H9 (cell line): Measurements from ENCODE around the gene PIK3R5. TPM values are rescaled to one million over a fixed set of nuclear protein-coding genes. Genes with fewer than 3 reads are reported as not detected.

ENCODE experiments used
- DNase-seq: peaks from one replicate; pipeline ENCODE4 v3.0.0-alpha.2; 2017
- H2AFZ ChIP-seq: one replicate; pipeline ENCODE4 v1.6.1; 2013; ENCODE audit warnings: mild to moderate bottlenecking, low read length, control low read depth, moderate library complexity
- H2AK5ac ChIP-seq: 2 replicates; pipeline ENCODE4 v1.6.1; 2013; ENCODE audit warnings: low read length, control low read depth, mixed read lengths; ENCODE audit not compliant: insufficient read length
- H2BK120ac ChIP-seq: one replicate; pipeline ENCODE4 v1.6.1; 2013; ENCODE audit warnings: low read depth, mild to moderate bottlenecking, low read length, control low read depth, inconsistent platforms; ENCODE audit not compliant: poor library complexity, severe bottlenecking
- H2BK12ac ChIP-seq: 2 replicates; pipeline ENCODE4 v1.6.1; 2013; ENCODE audit warnings: low read length, control low read depth, mixed read lengths, low read depth; ENCODE audit not compliant: insufficient read length
- H2BK15ac ChIP-seq: 2 replicates; pipeline ENCODE4 v1.6.1; 2013; ENCODE audit warnings: low read depth, low read length, control low read depth
- H2BK20ac ChIP-seq: one replicate; pipeline ENCODE4 v1.6.1; 2013; ENCODE audit warnings: low read depth, mild to moderate bottlenecking, low read length, control low read depth, inconsistent platforms; ENCODE audit not compliant: poor library complexity, severe bottlenecking
- H2BK5ac ChIP-seq: 2 replicates; pipeline ENCODE4 v1.6.1; 2013; ENCODE audit warnings: low read length, control low read depth, mixed read lengths; ENCODE audit not compliant: insufficient read length
- H3K14ac ChIP-seq: 2 replicates; pipeline ENCODE4 v1.6.1; 2013; ENCODE audit warnings: low read length, control low read depth; ENCODE audit not compliant: insufficient read depth
- H3K18ac ChIP-seq: 2 replicates; pipeline ENCODE4 v1.6.1; 2013; ENCODE audit warnings: low read depth, mild to moderate bottlenecking, mixed read lengths, low read length, control low read depth; ENCODE audit not compliant: insufficient read length
- H3K23ac ChIP-seq: 2 replicates; pipeline ENCODE4 v1.6.1; 2013; ENCODE audit warnings: low read length, control low read depth, mixed read lengths, low read depth; ENCODE audit not compliant: insufficient read length
- H3K23me2 ChIP-seq: 2 replicates; pipeline ENCODE4 v1.6.1; 2013; ENCODE audit warnings: low read depth, mild to moderate bottlenecking, mixed read lengths, low read length, control low read depth; ENCODE audit not compliant: insufficient read length, poor library complexity, severe bottlenecking
- H3K27ac ChIP-seq: 2 replicates; pipeline ENCODE4 v1.5.1; 2013; ENCODE audit warnings: low read length, control low read depth, mixed read lengths, low read depth; ENCODE audit not compliant: insufficient read length
- H3K27me3 ChIP-seq: 2 replicates; pipeline ENCODE4 v1.6.1; 2013; ENCODE audit warnings: low read length, control low read depth, inconsistent platforms; ENCODE audit not compliant: insufficient read depth
- H3K4ac ChIP-seq: 2 replicates; pipeline ENCODE4 v1.6.1; 2013; ENCODE audit warnings: low read depth, mild to moderate bottlenecking, control low read depth, inconsistent platforms, low read length, moderate library complexity
- H3K4me1 ChIP-seq: 2 replicates; pipeline ENCODE4 v1.6.1; 2013; ENCODE audit warnings: low read length, control low read depth, inconsistent platforms; ENCODE audit not compliant: insufficient read depth
- H3K4me2 ChIP-seq: 2 replicates; pipeline ENCODE4 v1.6.1; 2013; ENCODE audit warnings: low read length, control low read depth, mixed read lengths; ENCODE audit not compliant: insufficient read length, insufficient read depth
- H3K56ac ChIP-seq: 2 replicates; pipeline ENCODE4 v1.6.1; 2013; ENCODE audit warnings: low read depth, mild to moderate bottlenecking, mixed read lengths, low read length, control low read depth; ENCODE audit not compliant: insufficient read length
- H3K79me1 ChIP-seq: 2 replicates; pipeline ENCODE4 v1.6.1; 2013; ENCODE audit warnings: low read depth, mild to moderate bottlenecking, moderate library complexity, low read length, control low read depth, inconsistent platforms; ENCODE audit not compliant: insufficient read depth, poor library complexity, severe bottlenecking
- H3K79me2 ChIP-seq: 2 replicates; pipeline ENCODE4 v1.6.1; 2013; ENCODE audit warnings: low read length, control low read depth, inconsistent platforms; ENCODE audit not compliant: insufficient read depth
- H3K9ac ChIP-seq: 2 replicates; pipeline ENCODE4 v1.6.1; 2013; ENCODE audit warnings: low read length, control low read depth, mixed read lengths; ENCODE audit not compliant: insufficient read length; ENCODE audit errors: extremely low read depth
- H3K9me3 ChIP-seq: one replicate; pipeline ENCODE4 v1.6.1; 2013; ENCODE audit warnings: low read depth, low read length, inconsistent platforms; ENCODE audit not compliant: control insufficient read depth
- H3T11ph ChIP-seq: one replicate; pipeline ENCODE4 v1.6.1; 2013; ENCODE audit warnings: mild to moderate bottlenecking, low read length, control low read depth, inconsistent platforms
- H4K20me1 ChIP-seq: one replicate; pipeline ENCODE4 v1.6.1; 2013; ENCODE audit not compliant: control insufficient read depth, insufficient read length, insufficient read depth
- H4K5ac ChIP-seq: 2 replicates; pipeline ENCODE4 v1.6.1; 2013; ENCODE audit warnings: low read depth, mild to moderate bottlenecking, mixed read lengths, low read length, control low read depth; ENCODE audit not compliant: insufficient read length
- H4K8ac ChIP-seq: replicated peaks from 2 replicates; pipeline ENCODE4 v1.6.1; 2013; ENCODE audit warnings: low read length, control low read depth, mixed read lengths, low read depth; ENCODE audit not compliant: insufficient read length
- H4K91ac ChIP-seq: 2 replicates; pipeline ENCODE4 v1.6.1; 2013; ENCODE audit warnings: low read depth, mild to moderate bottlenecking, moderate library complexity, mixed read lengths, low read length, control low read depth; ENCODE audit not compliant: insufficient read length
- H3K27ac Mint-ChIP-seq, 3 experiments: 2 replicates in 2 of 3; 3 replicates in 1 of 3; pipeline ENCODE4 v1.8.0; 2020 to 2021; ENCODE audit warnings: mixed read lengths in 3 of 3, mild to moderate bottlenecking in 1 of 3, moderate library complexity in 1 of 3
- H3K27me3 Mint-ChIP-seq: 2 replicates; pipeline ENCODE4 v1.8.0; 2021; ENCODE audit warnings: low read depth, mild to moderate bottlenecking, moderate library complexity, mixed read lengths
- H3K36me3 Mint-ChIP-seq, 3 experiments: 2 replicates in 2 of 3; 3 replicates in 1 of 3; pipeline ENCODE4 v1.8.0; 2020 to 2021; ENCODE audit warnings: low read depth in 3 of 3, mixed read lengths in 3 of 3; ENCODE audit not compliant: insufficient read depth in 1 of 3
- H3K4me1 Mint-ChIP-seq, 2 experiments: 2 replicates each; pipeline ENCODE4 v1.8.0; 2020; ENCODE audit warnings: mixed read lengths in 2 of 2
- H3K4me3 Mint-ChIP-seq, 2 experiments: 2 replicates in 1 of 2; 3 replicates in 1 of 2; pipeline ENCODE4 v1.8.0; 2020 to 2021; ENCODE audit warnings: mild to moderate bottlenecking in 2 of 2, mixed read lengths in 2 of 2, moderate library complexity in 1 of 2
- H3K9me3 Mint-ChIP-seq, 2 experiments: 2 replicates in 1 of 2; 3 replicates in 1 of 2; pipeline ENCODE4 v1.8.0; 2020; ENCODE audit warnings: mild to moderate bottlenecking in 2 of 2, mixed read lengths in 2 of 2, moderate library complexity in 1 of 2
- CTCF ChIP-seq: fragments of 200-600 bp; sonication (generic); conservative IDR thresholded peaks from 3 replicates; pipeline ENCODE4 v1.8.0; 2021; ENCODE audit warnings: antibody characterized with exemption, mild to moderate bottlenecking
- WGBS: extraction: QIAGEN DNeasy Blood & Tissue Kit; methylation state at CpG from one replicate; pipeline ENCODE4 v1.1.7; 2013; ENCODE audit warnings: missing lambda C conversion rate, low lambda C conversion rate, mixed read lengths; ENCODE audit not compliant: insufficient read length; ENCODE audit errors: extremely low coverage; 5-methylcytosine and 5-hydroxymethylcytosine counted together
- total RNA-seq: library from RNA; stranded (reverse); gene quantifications from 2 replicates; pipeline ENCODE4 v1.2.1, GENCODE V29; 2021

The PIK3R5 gene
- total RNA-seq, 1 experiment from 2014 or later: 1.4 TPM

GRCh38 chr17:8862213-8863056 lies 103.1 kb downstream of the PIK3R5 start:
- no peak overlapping the region for H3K27ac Mint-ChIP-seq
- Histone ChIP-seq H2BK12ac (no peak overlapping the region), H2AFZ (no peak overlapping the region), H2BK5ac (no peak overlapping the region), H3K79me1 (no peaks in the 10 kb centered on the region), H3K18ac (no peak overlapping the region), H4K8ac (no peak overlapping the region), H2BK120ac (no peak overlapping the region), H4K91ac (no peak overlapping the region), H2AK5ac (no peak overlapping the region), H3T11ph (no peak overlapping the region), H3K4ac (no peak overlapping the region), H4K5ac (no peak overlapping the region), H3K27ac (no peak overlapping the region), H3K9me3 (no peaks in the 10 kb centered on the region), H3K56ac (no peak overlapping the region), H3K14ac (no peak overlapping the region), H3K23ac (no peak overlapping the region), H3K9ac (no peak overlapping the region), H4K20me1 (no peaks in the 10 kb centered on the region), H2BK20ac (no peak overlapping the region), H2BK15ac (no peak overlapping the region), H3K79me2 (no peaks in the 10 kb centered on the region), H3K4me2 (no peak overlapping the region), H3K27me3 (no peaks in the 10 kb centered on the region), H3K23me2 (no peaks in the 10 kb centered on the region), H3K4me1 (peaks cover 8% of the 10 kb centered on the region; the same call in 1 of the 2 replicates)
- H3K4me1 Mint-ChIP-seq: peaks cover 17% of the 10 kb centered on the region in 2 experiments
- TF ChIP-seq CTCF: no peak
- H3K36me3 Mint-ChIP-seq: no peaks in the 10 kb centered on the region; a peak in 1 of 7 replicates
- no peaks in the 10 kb centered on the region; the same call in 1 of the 2 replicates for H3K27me3 Mint-ChIP-seq
- peak; percentile 27 for DNase-seq
- WGBS: no CpG with 5 or more reads among the region's 9 CpGs
- H3K4me3 Mint-ChIP-seq: no peak overlapping the region
- no peaks in the 10 kb centered on the region; a peak in 1 of 5 replicates for H3K9me3 Mint-ChIP-seq
